GM21390 (cell line): ENCODE data around the gene KAZN.

Source experiments
- ATAC-seq: cut with Tn5 transposase; IDR thresholded peaks from one replicate; pipeline ENCODE4 v1.9.1; 2021; ENCODE audit not compliant: unreplicated experiment

KAZN gene

GRCh38 chr1:14875524-14876509 lies 277.3 kb downstream of the KAZN start:
- ATAC-seq, result no peak

- no peak for ATAC-seq
Observed at GRCh38 chr1:14876747-14877146, 278.3 kb downstream of the KAZN start.

- no peak for ATAC-seq
Observed at GRCh38 chr1:14877224-14877623, 278.7 kb downstream of the KAZN start.

- ATAC-seq, result no peak
Observed at GRCh38 chr1:14878124-14878523, 279.6 kb downstream of the KAZN start.

- no peak for ATAC-seq
Observed at GRCh38 chr1:14878951-14879350, 280.5 kb downstream of the KAZN start.

DNA sequence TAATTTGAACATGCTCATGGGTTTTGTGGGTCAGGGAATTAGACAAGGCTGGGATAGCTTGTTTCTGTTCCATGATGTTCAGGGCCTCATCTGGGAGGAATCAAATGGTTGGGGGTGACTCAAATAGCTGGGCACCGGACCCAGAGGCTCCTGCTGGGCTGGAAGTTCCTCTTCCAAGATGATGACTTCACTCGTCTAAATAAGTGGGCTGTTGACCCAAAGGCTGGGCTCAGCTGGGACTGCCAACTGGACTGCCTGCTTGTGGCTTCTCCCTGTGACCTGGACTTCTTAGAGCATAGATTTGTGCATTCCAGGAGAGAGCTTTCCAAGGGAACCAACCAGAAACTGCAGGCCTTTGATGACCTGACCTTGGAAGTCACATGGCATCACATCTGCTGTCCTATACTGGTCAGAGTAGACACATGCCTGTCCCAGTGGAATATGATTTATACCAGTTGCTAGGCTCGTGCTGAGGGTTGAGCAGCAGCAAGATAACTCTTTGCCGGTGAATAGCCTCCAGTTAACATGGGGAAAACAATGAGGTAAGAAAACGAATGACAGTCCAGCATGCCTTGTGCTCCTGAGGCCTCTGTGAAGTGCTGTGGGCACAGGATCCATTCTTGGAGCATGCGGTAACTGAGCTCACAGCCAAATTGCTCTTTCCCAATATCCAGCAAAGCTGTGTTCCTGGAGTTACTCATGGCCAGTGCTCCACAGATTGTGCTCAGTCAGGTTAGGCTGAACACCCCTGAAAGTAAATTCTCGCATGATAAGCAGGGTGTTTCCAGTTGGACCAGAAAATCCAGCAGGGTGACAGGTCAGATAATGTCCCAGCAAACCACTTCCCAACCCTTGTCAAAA lies 282.2 kb downstream of the KAZN start:
- no peak for ATAC-seq

GRCh38 chr1:14881775-14882672 lies 283.5 kb downstream of the KAZN start:
- peak; percentile 92 for ATAC-seq

DNA sequence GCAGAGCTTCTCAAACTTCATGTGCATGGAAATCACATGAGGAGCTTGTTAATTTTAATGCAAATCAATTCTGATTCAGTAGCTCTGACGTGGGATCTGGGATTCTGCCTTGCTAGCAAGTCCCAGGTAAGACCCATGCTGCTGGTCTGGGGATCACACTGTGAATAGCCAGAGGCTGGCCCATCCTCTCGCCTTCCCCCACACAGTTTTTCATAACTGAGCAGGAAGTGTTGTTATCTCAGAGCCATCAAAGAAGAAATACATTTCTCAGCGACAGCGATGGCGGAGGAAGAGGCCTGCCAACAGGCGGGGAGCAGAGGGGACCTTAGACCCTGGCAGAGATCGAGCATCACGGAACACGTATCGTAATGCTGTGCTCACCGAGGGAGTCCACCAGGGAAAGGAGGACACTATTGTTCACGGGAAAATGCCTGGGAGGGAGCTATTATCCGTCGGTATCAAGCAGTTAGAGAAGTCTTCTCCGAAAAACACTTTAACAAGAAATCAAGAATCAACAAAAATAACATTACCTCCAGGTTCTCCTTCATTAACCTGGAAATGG lies 286.2 kb downstream of the KAZN start:
- ATAC-seq, result no peak

DNA sequence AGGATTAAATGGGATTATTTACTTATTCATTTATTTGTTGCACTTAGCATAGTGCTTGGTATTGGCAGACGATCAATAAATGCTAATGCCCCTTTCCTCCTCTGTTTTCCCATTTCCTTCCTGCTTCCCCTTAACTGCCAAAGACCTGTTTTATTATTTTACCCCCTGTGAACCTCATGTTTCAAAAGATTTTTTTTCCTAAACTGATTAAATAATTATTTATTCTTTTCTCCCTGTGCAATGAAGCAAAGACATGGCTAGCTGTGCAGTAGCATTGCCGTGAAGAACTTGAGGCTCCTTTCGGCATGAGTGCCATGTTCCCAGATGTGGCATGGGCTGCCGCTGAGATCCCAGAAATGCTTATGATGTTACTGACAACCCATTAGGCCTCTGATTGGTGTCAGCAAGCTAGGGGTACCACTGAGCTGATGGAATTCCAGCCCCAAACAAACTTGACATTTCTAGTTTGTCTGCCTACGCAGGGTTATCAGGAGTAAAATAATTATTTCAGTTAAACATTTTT lies 288.6 kb downstream of the KAZN start:
- no peak for ATAC-seq

GRCh38 chr1:14887764-14888350 lies 289.4 kb downstream of the KAZN start:
- ATAC-seq, result no peak

- no peak for ATAC-seq
Observed at GRCh38 chr1:14888374-14888773, 289.9 kb downstream of the KAZN start.

GRCh38 chr1:14889825-14890440 lies 291.4 kb downstream of the KAZN start:
- ATAC-seq, result no peak

DNA sequence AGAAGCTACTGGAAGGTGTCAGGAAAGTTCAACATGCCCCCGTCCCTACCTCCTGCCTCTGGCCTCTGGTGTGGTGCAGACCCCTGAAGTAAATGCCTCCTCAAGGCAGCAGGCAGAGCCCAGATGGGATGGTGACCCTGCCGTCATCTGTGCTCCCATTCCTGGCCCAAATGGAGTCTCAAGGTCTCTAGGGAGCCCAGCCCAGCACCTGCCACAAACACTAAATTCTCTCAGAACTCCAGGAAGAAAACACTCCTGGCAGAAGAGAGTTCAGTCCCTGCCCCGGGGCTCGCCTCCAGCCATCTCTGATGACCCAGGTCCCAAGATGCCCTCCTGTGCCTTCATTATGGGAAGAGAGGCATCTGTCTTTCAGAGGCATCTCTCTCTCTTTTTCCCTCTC lies 293.5 kb downstream of the KAZN start:
- no peak for ATAC-seq

DNA sequence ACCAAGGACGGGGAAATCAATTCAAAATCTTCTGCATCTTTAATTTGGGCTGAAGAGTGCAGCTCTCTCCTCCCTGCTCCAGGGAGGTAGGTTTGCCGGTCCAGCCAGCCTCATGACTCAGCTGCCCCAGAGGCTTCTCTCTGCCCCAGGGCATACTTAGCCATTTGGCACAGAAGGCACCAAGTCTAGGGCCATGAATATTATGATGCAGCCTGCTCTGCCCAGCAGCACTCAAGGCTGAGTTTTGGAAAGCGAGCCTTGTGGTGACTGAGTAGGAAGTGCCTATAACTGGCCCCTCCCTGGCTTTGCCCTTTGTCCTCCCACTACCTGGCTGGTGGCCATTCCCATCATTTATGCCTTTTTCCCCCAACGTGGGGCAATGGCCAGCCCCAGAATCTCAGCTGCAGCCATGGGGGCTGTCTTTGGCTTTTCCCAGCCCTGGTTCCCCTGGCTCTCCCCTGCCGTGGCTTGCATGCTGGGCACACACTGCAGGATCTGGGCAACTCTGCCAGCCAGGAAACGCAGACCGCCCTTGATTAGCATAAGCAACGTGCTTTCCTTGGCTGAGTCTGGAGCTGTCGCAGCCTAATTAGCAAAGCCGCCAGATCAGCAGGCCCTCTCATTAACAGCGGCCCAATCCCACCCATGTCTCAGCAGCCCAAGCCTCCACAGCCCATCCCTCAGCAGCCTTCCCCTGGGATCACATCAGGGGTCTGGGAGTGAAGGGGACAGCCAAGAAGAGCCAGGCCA lies 296.5 kb downstream of the KAZN start:
- ATAC-seq, result no peak

- ATAC-seq, result no peak
Observed at GRCh38 chr1:14895727-14896126, 297.2 kb downstream of the KAZN start.

GRCh38 chr1:14896381-14897079 lies 298.0 kb downstream of the KAZN start:
- no peak for ATAC-seq

GRCh38 chr1:14897080-14897449 lies 298.6 kb downstream of the KAZN start:
- no peak for ATAC-seq

- no peak for ATAC-seq
Observed at GRCh38 chr1:14897547-14897946, 299.1 kb downstream of the KAZN start.
